K562 (cell line): Measurements from ENCODE around the gene MATN1. TPM values are rescaled to one million over a fixed set of nuclear protein-coding genes. Genes with fewer than 3 reads are reported as not detected.

Experiments used
- BACH1 ChIP-seq: fragments of 200-800 bp; sonication (Bioruptor generic); IDR thresholded peaks from 2 replicates; pipeline ENCODE4 v1.6.1; 2016; ENCODE audit warnings: missing genetic modification characterization, missing compliant biosample characterization
- ID3 ChIP-seq, 2 experiments: fragments of 250-450 bp in 1 of 2; fragments of 450-650 bp in 1 of 2; sonication (Bioruptor Pico) in 1 of 2; IDR thresholded peaks; 2 replicates each; pipeline versions ENCODE4 v1.6.1 to v1.8.0; 2016 to 2021; ENCODE audit warnings: mild to moderate bottlenecking in 2 of 2, moderate library complexity in 2 of 2, missing compliant biosample characterization in 1 of 2, missing genetic modification characterization in 1 of 2
- MYC ChIP-seq, 2 experiments: fragments of 250-450 bp in 1 of 2; sonication (Bioruptor Pico) in 1 of 2; IDR thresholded peaks; 2 replicates each; pipeline versions ENCODE4 v1.5.1 to v1.6.1; 2012 to 2021; ENCODE audit warnings: low read depth in 2 of 2, borderline replicate concordance in 1 of 2, improper control_type of control experiment in 1 of 2, low read length in 1 of 2, mild to moderate bottlenecking in 1 of 2, moderate library complexity in 1 of 2
- NFIX ChIP-seq: fragments of 250-450 bp; sonication (Bioruptor Pico); IDR thresholded peaks from 2 replicates; pipeline ENCODE4 v1.4.0; 2020; ENCODE audit warnings: low read depth, mild to moderate bottlenecking, moderate library complexity
- NR2C2 ChIP-seq, 2 experiments: fragments of 200-800 bp in 1 of 2; sonication (Bioruptor generic) in 1 of 2; sonication (generic) in 1 of 2; formaldehyde crosslinking in 1 of 2; IDR thresholded peaks; 2 replicates each; pipeline versions ENCODE4 v1.6.1 to v1.8.0; 2016 to 2022; ENCODE audit warnings: mild to moderate bottlenecking in 1 of 2, missing compliant biosample characterization in 1 of 2, missing genetic modification characterization in 1 of 2, missing genetic modification reagents in 1 of 2
- SMAD3 ChIP-seq: fragments of 450-650 bp; formaldehyde crosslinking; conservative IDR thresholded peaks from 2 replicates; pipeline ENCODE4 v1.4.0; 2020; ENCODE audit warnings: mild to moderate bottlenecking
- SOX6 ChIP-seq: fragments of 450-650 bp; IDR thresholded peaks from 2 replicates; pipeline ENCODE4 v1.6.1; 2014; ENCODE audit warnings: mild to moderate bottlenecking
- TBP ChIP-seq: optimal IDR thresholded peaks from 2 replicates; pipeline ENCODE3; 2011; ENCODE audit warnings: low read depth, low read length, improper control_type of control experiment
- VEZF1 ChIP-seq: fragments of 200-800 bp; sonication (Bioruptor generic); IDR thresholded peaks from 2 replicates; pipeline ENCODE4 v1.6.1; 2017; ENCODE audit warnings: missing genetic modification characterization, missing compliant biosample characterization
- YBX1 ChIP-seq: fragments of 450-650 bp; IDR thresholded peaks from 2 replicates; pipeline ENCODE4 v1.7.1; 2016; ENCODE audit warnings: mild to moderate bottlenecking
- ZBTB17 ChIP-seq: fragments of 450-650 bp; formaldehyde crosslinking; IDR thresholded peaks from 2 replicates; pipeline ENCODE4 v1.4.0; 2020; ENCODE audit warnings: mild to moderate bottlenecking
- ZNF239 ChIP-seq: fragments of 250-450 bp; sonication (Bioruptor Pico); IDR thresholded peaks from 2 replicates; pipeline ENCODE4 v1.4.0; 2020; ENCODE audit warnings: mild to moderate bottlenecking
- ZNF311 ChIP-seq: fragments of 250-450 bp; sonication (Bioruptor Pico); IDR thresholded peaks from 2 replicates; pipeline ENCODE4 v1.4.0; 2020; ENCODE audit warnings: mild to moderate bottlenecking, moderate library complexity
- ZNF75A ChIP-seq: fragments of 450-650 bp; formaldehyde crosslinking; IDR thresholded peaks from 2 replicates; pipeline ENCODE4 v1.4.0; 2020; ENCODE audit warnings: mild to moderate bottlenecking
- ZNF76 ChIP-seq: fragments of 250-450 bp; sonication (Bioruptor Pico); IDR thresholded peaks from 2 replicates; pipeline ENCODE4 v1.4.0; 2020; ENCODE audit warnings: mild to moderate bottlenecking, moderate library complexity, borderline replicate concordance
- polyA plus RNA-seq, 8 experiments: library from polyadenylated mRNA; depleted of rRNA in 4 of 8; stranded (reverse) in 5 of 8; unstranded in 3 of 8; fragments of >200 nt; fragmentation: Nextera tagmentation in 2 of 8; fragmentation: Illumina TruSeq in 1 of 8; extraction: Ambion mirVana in 2 of 8; extraction: Trizol in 1 of 8; gene quantifications; 2 replicates each; pipeline versions ENCODE4 v1.2.1 to v1.2.3, GENCODE V29; 2011 to 2014; ENCODE audit warnings: inconsistent platforms in 1 of 8, missing spikeins in 1 of 8
- total RNA-seq, 7 experiments: library from RNA; depleted of rRNA in 6 of 7; stranded (reverse); fragments of >200 nt in 6 of 7; fragmentation: Illumina TruSeq in 2 of 7; extraction: Trizol in 2 of 7; gene quantifications; 2 replicates each; pipeline versions ENCODE4 v1.2.1 to v1.2.3, GENCODE V29; 2011 to 2021; ENCODE audit warnings: low replicate concordance in 1 of 7
- TF ChIP-seq, protein P1 (sequence below): sonication (generic); formaldehyde crosslinking; IDR thresholded peaks from 2 replicates; pipeline ENCODE4 v1.8.1; 2023; ENCODE audit warnings: missing genetic modification reagents, mild to moderate bottlenecking, borderline replicate concordance
- TF ChIP-seq, protein P2 (sequence below): fragments of 450-650 bp; IDR thresholded peaks from 2 replicates; pipeline ENCODE4 v1.6.1; 2014; ENCODE audit warnings: low read depth, mild to moderate bottlenecking, moderate library complexity, borderline replicate concordance

MATN1 gene
- total and polyA plus RNA-seq, 9 of the 15 experiments (the other 6 are each of a cell fraction or from before 2014, with no cell fraction given), result 0.10 to 2.3 (median 1.2) TPM

DNA sequence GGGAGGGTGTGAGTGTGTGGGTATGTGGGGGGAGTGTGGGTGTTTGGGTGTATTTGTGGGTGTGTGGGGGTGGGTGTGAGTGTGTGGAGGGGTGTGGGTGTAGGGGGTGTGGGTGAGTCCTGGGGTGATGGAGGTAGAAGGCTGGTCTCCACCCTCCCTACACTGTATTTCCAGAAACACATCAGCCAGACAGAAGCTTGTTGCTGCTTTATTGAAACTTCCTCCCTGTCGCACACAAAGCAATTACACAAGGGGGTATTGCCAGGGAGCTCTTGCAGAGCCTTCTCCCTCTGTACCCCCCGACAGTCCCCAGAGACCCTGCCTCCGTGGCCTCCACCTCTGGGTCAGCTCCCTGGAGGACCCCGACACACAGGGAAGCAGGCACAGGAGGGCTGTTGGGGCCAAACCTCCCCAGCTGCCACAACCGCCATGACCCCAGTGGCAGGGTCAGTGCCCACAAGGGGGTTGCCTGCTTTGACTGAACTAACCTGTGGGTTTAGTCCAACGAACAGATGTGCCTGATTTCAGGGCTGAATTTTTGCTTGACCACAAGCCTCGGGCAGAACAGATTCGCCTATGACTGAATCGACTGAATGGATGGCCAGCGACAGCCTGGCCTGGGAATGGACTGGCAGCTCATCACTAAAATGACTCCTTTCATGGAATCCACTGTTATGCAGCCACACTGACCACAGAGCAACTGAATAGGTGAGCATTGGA, 9.1 kb upstream of the MATN1 start (continued):
- TF ChIP-seq, protein P1, sequence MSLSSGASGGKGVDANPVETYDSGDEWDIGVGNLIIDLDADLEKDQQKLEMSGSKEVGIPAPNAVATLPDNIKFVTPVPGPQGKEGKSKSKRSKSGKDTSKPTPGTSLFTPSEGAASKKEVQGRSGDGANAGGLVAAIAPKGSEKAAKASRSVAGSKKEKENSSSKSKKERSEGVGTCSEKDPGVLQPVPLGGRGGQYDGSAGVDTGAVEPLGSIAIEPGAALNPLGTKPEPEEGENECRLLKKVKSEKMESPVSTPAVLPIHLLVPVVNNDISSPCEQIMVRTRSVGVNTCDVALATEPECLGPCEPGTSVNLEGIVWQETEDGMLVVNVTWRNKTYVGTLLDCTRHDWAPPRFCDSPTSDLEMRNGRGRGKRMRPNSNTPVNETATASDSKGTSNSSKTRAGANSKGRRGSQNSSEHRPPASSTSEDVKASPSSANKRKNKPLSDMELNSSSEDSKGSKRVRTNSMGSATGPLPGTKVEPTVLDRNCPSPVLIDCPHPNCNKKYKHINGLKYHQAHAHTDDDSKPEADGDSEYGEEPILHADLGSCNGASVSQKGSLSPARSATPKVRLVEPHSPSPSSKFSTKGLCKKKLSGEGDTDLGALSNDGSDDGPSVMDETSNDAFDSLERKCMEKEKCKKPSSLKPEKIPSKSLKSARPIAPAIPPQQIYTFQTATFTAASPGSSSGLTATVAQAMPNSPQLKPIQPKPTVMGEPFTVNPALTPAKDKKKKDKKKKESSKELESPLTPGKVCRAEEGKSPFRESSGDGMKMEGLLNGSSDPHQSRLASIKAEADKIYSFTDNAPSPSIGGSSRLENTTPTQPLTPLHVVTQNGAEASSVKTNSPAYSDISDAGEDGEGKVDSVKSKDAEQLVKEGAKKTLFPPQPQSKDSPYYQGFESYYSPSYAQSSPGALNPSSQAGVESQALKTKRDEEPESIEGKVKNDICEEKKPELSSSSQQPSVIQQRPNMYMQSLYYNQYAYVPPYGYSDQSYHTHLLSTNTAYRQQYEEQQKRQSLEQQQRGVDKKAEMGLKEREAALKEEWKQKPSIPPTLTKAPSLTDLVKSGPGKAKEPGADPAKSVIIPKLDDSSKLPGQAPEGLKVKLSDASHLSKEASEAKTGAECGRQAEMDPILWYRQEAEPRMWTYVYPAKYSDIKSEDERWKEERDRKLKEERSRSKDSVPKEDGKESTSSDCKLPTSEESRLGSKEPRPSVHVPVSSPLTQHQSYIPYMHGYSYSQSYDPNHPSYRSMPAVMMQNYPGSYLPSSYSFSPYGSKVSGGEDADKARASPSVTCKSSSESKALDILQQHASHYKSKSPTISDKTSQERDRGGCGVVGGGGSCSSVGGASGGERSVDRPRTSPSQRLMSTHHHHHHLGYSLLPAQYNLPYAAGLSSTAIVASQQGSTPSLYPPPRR, result peak; percentile 85; the same call in 1 of the 2 replicates
- TF ChIP-seq YBX1, result no peak
- no peak for TF ChIP-seq NR2C2 (CRISPR knock-in tag; IDR thresholded peaks at IDR 0.05)
- TF ChIP-seq NR2C2 (tag; IDR thresholded peaks at IDR 0.05), result 0 out of 2 replicates have a peak, but pooled peaks have one; percentile 3
- TF ChIP-seq VEZF1 (CRISPR knock-in tag), result peak; percentile 58; the same call in 1 of the 2 replicates
- TF ChIP-seq ZNF76, result peak; percentile 84; the same call in 1 of the 2 replicates
- TF ChIP-seq ZBTB17 (CRISPR knock-in tag), result peak; percentile 86
- no peak for TF ChIP-seq ZNF311 (CRISPR knock-in tag)
- TF ChIP-seq ID3 (CRISPR knock-in tag; IDR thresholded peaks at IDR 0.05), result no peak
- TF ChIP-seq ID3 (tag; IDR thresholded peaks at IDR 0.05), result peak; percentile 72; the same call in 1 of the 2 replicates
- no peak for TF ChIP-seq SOX6
- 0 out of 2 replicates have a peak, but pooled peaks have one; percentile 19 for TF ChIP-seq SMAD3
- TF ChIP-seq ZNF75A, result 0 out of 2 replicates have a peak, but pooled peaks have one; percentile 33
- TF ChIP-seq BACH1 (tag), result peak; percentile 26; the same call in 1 of the 2 replicates
- TF ChIP-seq NFIX (CRISPR knock-in tag), result 0 out of 2 replicates have a peak, but pooled peaks have one; percentile 10
- TF ChIP-seq, protein P2, sequence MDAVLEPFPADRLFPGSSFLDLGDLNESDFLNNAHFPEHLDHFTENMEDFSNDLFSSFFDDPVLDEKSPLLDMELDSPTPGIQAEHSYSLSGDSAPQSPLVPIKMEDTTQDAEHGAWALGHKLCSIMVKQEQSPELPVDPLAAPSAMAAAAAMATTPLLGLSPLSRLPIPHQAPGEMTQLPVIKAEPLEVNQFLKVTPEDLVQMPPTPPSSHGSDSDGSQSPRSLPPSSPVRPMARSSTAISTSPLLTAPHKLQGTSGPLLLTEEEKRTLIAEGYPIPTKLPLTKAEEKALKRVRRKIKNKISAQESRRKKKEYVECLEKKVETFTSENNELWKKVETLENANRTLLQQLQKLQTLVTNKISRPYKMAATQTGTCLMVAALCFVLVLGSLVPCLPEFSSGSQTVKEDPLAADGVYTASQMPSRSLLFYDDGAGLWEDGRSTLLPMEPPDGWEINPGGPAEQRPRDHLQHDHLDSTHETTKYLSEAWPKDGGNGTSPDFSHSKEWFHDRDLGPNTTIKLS, result 0 out of 2 replicates have a peak, but pooled peaks have one; percentile 25
- TF ChIP-seq MYC (IDR thresholded peaks at IDR 0.05; ENCODE audit: low read depth, low read length), result no peak
- 0 out of 2 replicates have a peak, but pooled peaks have one; percentile 46 for TF ChIP-seq MYC (CRISPR knock-in tag; IDR thresholded peaks at IDR 0.05; ENCODE audit: borderline replicate concordance, low read depth)
- TF ChIP-seq TBP, result no peak
- TF ChIP-seq ZNF239 (CRISPR knock-in tag), result no peak
